GM20000 (cell line): ENCODE results near the gene CNTN4.

Experiments
- DNase-seq: peaks from one replicate; pipeline ENCODE4 v3.0.0; 2012; ENCODE audit warnings: low spot score
- TF ChIP-seq, protein P1 (sequence below): IDR thresholded peaks from 2 replicates; pipeline ENCODE4 v1.5.1; 2012; ENCODE audit warnings: mild to moderate bottlenecking, control low read depth; ENCODE audit errors: extremely low read depth, missing control alignments

The CNTN4 gene

DNA sequence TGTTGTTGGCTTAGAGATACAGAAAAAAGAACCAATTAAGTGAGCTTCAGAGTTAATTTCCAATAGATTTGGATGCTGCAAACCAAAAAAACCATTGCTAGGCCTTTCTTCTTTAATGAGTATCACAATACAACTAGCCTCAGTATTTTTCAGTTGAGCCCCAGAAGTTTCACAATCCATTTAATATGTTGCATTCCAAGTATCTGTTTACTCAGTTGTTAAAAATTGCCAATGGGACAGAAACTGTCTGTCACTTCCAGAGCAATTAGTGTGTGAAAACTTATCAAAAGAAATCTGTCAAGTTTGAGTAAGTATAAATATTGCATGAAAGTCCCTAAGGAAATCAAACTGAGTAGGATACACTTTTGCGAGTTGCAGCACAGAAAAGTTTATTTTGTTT is 763.7 kb downstream of the CNTN4 start:
- TF ChIP-seq, protein P1, sequence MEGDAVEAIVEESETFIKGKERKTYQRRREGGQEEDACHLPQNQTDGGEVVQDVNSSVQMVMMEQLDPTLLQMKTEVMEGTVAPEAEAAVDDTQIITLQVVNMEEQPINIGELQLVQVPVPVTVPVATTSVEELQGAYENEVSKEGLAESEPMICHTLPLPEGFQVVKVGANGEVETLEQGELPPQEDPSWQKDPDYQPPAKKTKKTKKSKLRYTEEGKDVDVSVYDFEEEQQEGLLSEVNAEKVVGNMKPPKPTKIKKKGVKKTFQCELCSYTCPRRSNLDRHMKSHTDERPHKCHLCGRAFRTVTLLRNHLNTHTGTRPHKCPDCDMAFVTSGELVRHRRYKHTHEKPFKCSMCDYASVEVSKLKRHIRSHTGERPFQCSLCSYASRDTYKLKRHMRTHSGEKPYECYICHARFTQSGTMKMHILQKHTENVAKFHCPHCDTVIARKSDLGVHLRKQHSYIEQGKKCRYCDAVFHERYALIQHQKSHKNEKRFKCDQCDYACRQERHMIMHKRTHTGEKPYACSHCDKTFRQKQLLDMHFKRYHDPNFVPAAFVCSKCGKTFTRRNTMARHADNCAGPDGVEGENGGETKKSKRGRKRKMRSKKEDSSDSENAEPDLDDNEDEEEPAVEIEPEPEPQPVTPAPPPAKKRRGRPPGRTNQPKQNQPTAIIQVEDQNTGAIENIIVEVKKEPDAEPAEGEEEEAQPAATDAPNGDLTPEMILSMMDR: no peak
- no peak for DNase-seq

DNA sequence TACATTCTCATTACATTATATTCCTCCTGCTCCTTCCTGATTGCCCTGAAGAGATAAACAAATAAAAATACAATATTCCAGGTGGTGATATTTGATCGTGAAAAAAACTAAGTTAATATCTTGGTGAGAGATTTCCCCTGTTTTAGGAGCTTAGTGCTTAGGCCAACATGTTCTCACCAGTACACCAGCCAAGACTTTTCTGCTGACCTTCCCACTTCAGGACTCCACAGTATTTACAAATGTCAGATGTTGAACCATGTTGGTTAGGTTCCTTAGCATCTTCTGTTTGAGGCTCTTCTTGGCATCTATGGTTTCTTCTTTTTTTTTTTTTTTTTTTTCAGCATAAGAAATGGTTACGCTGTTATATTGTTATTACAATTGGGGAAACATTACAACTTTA is 764.5 kb downstream of the CNTN4 start:
- TF ChIP-seq, protein P1: no peak
- DNase-seq: no peak

DNA sequence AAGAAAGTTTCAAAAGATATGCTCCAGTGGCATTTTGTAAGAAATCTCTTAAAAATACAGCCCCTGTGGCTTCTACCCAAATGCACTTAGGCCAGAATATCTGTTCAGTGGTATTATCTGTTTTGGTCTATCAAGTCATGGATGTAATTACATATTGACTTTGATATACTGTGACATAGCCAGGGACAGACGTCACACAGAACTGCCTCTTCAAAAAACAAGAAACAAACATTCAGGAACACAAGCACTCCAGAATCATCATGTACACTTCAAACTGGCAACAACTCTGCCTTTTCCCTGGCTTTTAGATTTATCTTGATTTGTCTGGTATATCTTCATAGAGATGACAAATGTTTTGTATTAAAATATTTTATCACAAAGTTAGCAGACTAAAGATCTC is 771.2 kb downstream of the CNTN4 start:
- TF ChIP-seq, protein P1: no peak
- DNase-seq: no peak

DNA sequence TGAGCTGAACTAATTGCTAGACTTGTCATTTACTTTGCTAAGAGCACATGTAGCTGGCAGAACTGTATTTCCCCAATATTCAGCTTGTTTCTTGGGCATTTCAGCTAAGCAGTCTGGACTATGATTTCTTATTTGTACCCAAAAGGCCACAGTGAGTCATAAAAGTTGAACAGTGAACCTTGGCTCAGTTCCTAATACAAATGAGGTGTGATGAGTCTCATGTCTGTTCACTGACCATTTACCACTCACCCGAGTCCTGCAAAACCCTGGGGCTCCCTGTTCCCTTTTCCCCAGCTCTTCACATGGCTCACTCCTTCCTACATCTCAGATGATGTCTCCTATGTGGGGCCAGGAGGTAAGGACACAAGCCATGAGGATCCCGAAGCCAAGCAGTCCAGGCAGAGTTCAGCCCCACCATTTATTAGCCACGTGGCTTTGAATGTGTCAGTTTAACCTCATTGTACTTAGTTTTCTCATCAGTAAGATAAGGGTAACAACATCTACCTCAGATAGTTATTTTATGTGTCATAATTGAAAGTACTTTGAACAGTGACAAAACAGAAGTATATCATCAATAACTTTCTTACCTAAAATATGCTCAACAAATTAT is 772.2 kb downstream of the CNTN4 start:
- no peak for DNase-seq
- TF ChIP-seq, protein P1: no peak

DNA sequence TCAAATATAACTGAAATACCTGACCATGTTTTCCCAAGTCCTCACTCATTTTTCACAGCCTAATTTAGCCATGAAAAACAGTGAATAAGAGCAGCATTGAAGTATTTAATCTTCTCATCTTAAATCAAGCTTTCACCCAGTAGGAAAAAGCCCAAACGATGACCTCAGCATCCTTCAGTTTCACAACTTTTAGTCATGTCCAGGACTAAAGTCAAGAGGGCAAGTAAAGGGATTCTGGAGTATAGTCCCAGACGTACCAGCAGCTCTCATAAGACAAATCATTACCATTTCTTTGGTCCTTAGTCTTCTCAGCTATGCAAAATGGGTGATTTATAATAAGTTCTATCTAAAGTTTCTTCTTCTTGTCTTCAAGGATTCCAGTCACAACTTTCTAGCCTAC is 774.2 kb downstream of the CNTN4 start:
- no peak for DNase-seq
- TF ChIP-seq, protein P1: no peak

DNA sequence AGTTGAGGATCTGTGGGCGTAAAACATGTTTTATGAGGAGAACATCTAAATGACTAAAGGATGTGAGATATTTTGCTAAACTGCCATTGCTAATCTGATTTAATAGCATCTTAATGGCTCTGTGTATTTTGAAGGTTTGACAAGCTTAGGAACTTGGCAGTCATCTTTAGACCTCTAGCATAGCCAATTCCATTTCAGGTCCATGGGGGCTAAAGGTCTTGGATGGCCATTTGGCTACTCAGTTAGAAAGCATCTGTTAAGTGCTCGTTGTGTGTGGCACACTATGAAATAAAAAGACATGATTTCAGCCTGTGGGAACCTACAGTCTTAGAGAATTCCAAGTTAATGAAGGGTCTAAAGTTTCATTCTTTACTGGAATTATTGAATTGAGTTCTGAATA is 775.3 kb downstream of the CNTN4 start:
- TF ChIP-seq, protein P1: no peak
- DNase-seq: no peak

- no peak for DNase-seq
- TF ChIP-seq, protein P1: no peak
These were observed 777.0 kb downstream of the CNTN4 start for GRCh38 chr3:2875699-2876098.
